Naive thymus-derived CD8-positive, alpha-beta T cell (primary cell): ENCODE data around the gene RPL27A. TPM values are rescaled to one million over a fixed set of nuclear protein-coding genes. Genes with fewer than 3 reads are reported as not detected.

Source experiments
- ATAC-seq, 2 donors: fragments of 150-1000 bp; cut with Tn5 transposase in 1 of 2; sonication (Bioruptor Pico), chemical (Tn5 transposase) in 1 of 2; 1 replicate in 1 of 2; 2 replicates in 1 of 2; pipeline ENCODE4 v1.10.0; 2021; ENCODE audit warnings: mild to moderate bottlenecking in 2 of 2, moderate library complexity in 2 of 2
- POLR2A ChIA-PET: fragments of 350-600 bp; sonication (Branson Sonifier 250); formaldehyde crosslinking; loops from one replicate; lab custom pipeline; 2021; ENCODE audit warnings: antibody characterized with exemption; lab: Charles Lee
- DNase-seq, 10 donors: peaks; one replicate each; pipeline versions ENCODE4 v3.0.0 to v3.0.0-alpha.2; 2020 to 2022
- H3K27ac Mint-ChIP-seq, 10 donors: one replicate each; pipeline ENCODE4 v1.8.0; 2020 to 2022; ENCODE audit warnings: mild to moderate bottlenecking in 10 of 10, mixed read lengths in 10 of 10, moderate library complexity in 4 of 10, inconsistent platforms in 1 of 10
- H3K27me3 Mint-ChIP-seq, 5 donors: one replicate each; pipeline ENCODE4 v1.8.0; 2021 to 2022; ENCODE audit warnings: mixed read lengths in 5 of 5
- H3K36me3 Mint-ChIP-seq, 3 donors: one replicate each; pipeline ENCODE4 v1.8.0; 2020 to 2022; ENCODE audit warnings: mixed read lengths in 3 of 3, mild to moderate bottlenecking in 2 of 3, inconsistent platforms in 1 of 3
- H3K4me1 Mint-ChIP-seq, 4 donors: one replicate each; pipeline ENCODE4 v1.8.0; 2021 to 2022; ENCODE audit warnings: mixed read lengths in 4 of 4
- H3K4me3 Mint-ChIP-seq, 10 donors: one replicate each; pipeline ENCODE4 v1.8.0; 2020 to 2022; ENCODE audit warnings: mild to moderate bottlenecking in 10 of 10, mixed read lengths in 10 of 10, moderate library complexity in 6 of 10, inconsistent platforms in 1 of 10
- H3K9me3 Mint-ChIP-seq, 9 donors: one replicate each; pipeline ENCODE4 v1.8.0; 2020 to 2022; ENCODE audit warnings: mixed read lengths in 9 of 9, mild to moderate bottlenecking in 3 of 9, inconsistent platforms in 1 of 9, moderate library complexity in 1 of 9
- polyA plus RNA-seq, 3 donors: library from polyadenylated mRNA; unstranded; fragments of 300-500 nt; fragmentation: Illumina TruSeq; gene quantifications; one replicate each; pipeline ENCODE4 v1.2.3, GENCODE V29; 2021
- total RNA-seq, 8 experiments: library from RNA in 2 of 8; stranded (reverse) in 2 of 8; gene quantifications; one replicate each; pipeline ENCODE4 v1.2.3 and lab custom pipeline; 2021 to 2026

Gene RPL27A
- total and polyA plus RNA-seq, 5 experiments from 2014 or later: 1,430 to 4,848 (median 4,481) TPM

GRCh38 chr11:8679006-8679405, 3.6 kb upstream of the RPL27A start:
- Mint-ChIP-seq H3K36me3 (peaks cover 9 to 44% (median 9%) of the 10 kb centered on the region in 3 donors), H3K27me3 (no peaks in the 10 kb centered on the region), H3K9me3 (peaks cover 0 to 9% (median 0%) of the 10 kb centered on the region in 9 donors), H3K4me1 (peaks cover 18 to 36% (median 26%) of the 10 kb centered on the region in 4 donors), H3K4me3 (no peak overlapping the region), H3K27ac (no peak overlapping the region)
- ATAC-seq: no peak
- DNase-seq: no peak
- POLR2A ChIA-PET: interaction anchor here (1.9 kb wide), 1 partner anchor 10 kb away, joined by 9 read pairs; no protein-coding TSS in a partner anchor

- DNase-seq (no peak), ATAC-seq (no peak)
- Mint-ChIP-seq H3K4me3 (peak overlapping the region; percentile 86 to 97 (median 95)), H3K9me3 (peaks cover 0 to 9% (median 0%) of the 10 kb centered on the region in 9 donors), H3K27ac (peak overlapping the region; percentile 96 to 99 (median 98)), H3K36me3 (peaks cover 9 to 55% (median 20%) of the 10 kb centered on the region in 3 donors), H3K27me3 (no peaks in the 10 kb centered on the region), H3K4me1 (peaks cover 25 to 52% (median 43%) of the 10 kb centered on the region in 4 donors)
- POLR2A ChIA-PET: interaction anchor here (0.6 to 3.2 kb wide), 17 partner anchors 8 to 1539 kb away, joined by 3 to 20 read pairs (median 4); partner anchors contain the start of genes AKIP1, PPFIBP2, STK33 and TMEM9B
These were observed 722 bp upstream of the RPL27A start for GRCh38 chr11:8681837-8682302.

- Mint-ChIP-seq H3K27ac (peak overlapping the region; percentile 96 to 99 (median 98)), H3K36me3 (peaks cover 9 to 46% (median 15%) of the 10 kb centered on the region in 3 donors), H3K4me1 (peaks cover 29 to 59% (median 50%) of the 10 kb centered on the region in 4 donors), H3K9me3 (peaks cover 0 to 9% (median 0%) of the 10 kb centered on the region in 9 donors), H3K4me3 (peak overlapping the region; percentile 86 to 97 (median 95)), H3K27me3 (no peaks in the 10 kb centered on the region)
- DNase-seq (peak in 2 of 10 donors; percentile 38 to 42), ATAC-seq (peak; percentile 3)
- POLR2A ChIA-PET: interaction anchor here (0.7 to 3.2 kb wide), 15 partner anchors 8 to 1170 kb away, joined by 3 to 20 read pairs (median 5); partner anchors contain the start of genes AKIP1, EIF3F, PPFIBP2 and STK33
These were observed 669 bp downstream of the RPL27A start for GRCh38 chr11:8683115-8683807.

GRCh38 chr11:8684600-8685290, 2.2 kb downstream of the RPL27A start:
- Mint-ChIP-seq H3K27ac (peak overlapping the region in 8 of 10 donors; percentile 19 to 99 (median 98)), H3K9me3 (peaks cover 0 to 9% (median 0%) of the 10 kb centered on the region in 9 donors), H3K4me3 (peak overlapping the region; percentile 43 to 97 (median 95)), H3K36me3 (peaks cover 9 to 44% (median 15%) of the 10 kb centered on the region in 3 donors), H3K4me1 (peaks cover 39 to 69% (median 64%) of the 10 kb centered on the region in 4 donors), H3K27me3 (no peaks in the 10 kb centered on the region)
- ATAC-seq (no peak), DNase-seq (no peak)
- POLR2A ChIA-PET: no interaction called here

- H3K27ac Mint-ChIP-seq: peak overlapping the region in 8 of 10 donors; percentile 32 to 99 (median 68)
These were observed 2.7 kb downstream of the RPL27A start for GRCh38 chr11:8685306-8685705.

GRCh38 chr11:8685820-8686219, 3.2 kb downstream of the RPL27A start:
- peaks cover 32 to 66% (median 60%) of the 10 kb centered on the region in 4 donors for H3K4me1 Mint-ChIP-seq
- H3K9me3 Mint-ChIP-seq: peaks cover 0 to 3% (median 0%) of the 10 kb centered on the region in 9 donors
- H3K27me3 Mint-ChIP-seq: no peaks in the 10 kb centered on the region
- H3K27ac Mint-ChIP-seq: peak overlapping the region in 6 of 10 donors; percentile 11 to 70 (median 40)
- POLR2A ChIA-PET: no interaction called here
- ATAC-seq: no peak
- H3K4me3 Mint-ChIP-seq: peak overlapping the region in 4 of 10 donors; percentile 14 to 97 (median 76)
- peaks cover 1 to 38% (median 15%) of the 10 kb centered on the region in 3 donors for H3K36me3 Mint-ChIP-seq
- DNase-seq: no peak

More at GRCh38 chr11:8685306-8685705, 2.7 kb downstream of the RPL27A start:
- Mint-ChIP-seq H3K9me3 (peaks cover 0 to 8% (median 0%) of the 10 kb centered on the region in 9 donors), H3K4me1 (peaks cover 37 to 71% (median 66%) of the 10 kb centered on the region in 4 donors), H3K4me3 (peak overlapping the region in 7 of 10 donors; percentile 8 to 97 (median 86)), H3K36me3 (peaks cover 6 to 40% (median 15%) of the 10 kb centered on the region in 3 donors), H3K27me3 (no peaks in the 10 kb centered on the region)
- POLR2A ChIA-PET: no interaction called here
- ATAC-seq (no peak), DNase-seq (no peak)

GRCh38 chr11:8686325-8686724, 3.7 kb downstream of the RPL27A start:
- Mint-ChIP-seq H3K4me1 (peaks cover 31 to 64% (median 57%) of the 10 kb centered on the region in 4 donors), H3K36me3 (peaks cover 0 to 38% (median 15%) of the 10 kb centered on the region in 3 donors), H3K4me3 (peak overlapping the region in 1 of 10 donors; percentile 4), H3K27me3 (no peaks in the 10 kb centered on the region), H3K9me3 (no peaks in the 10 kb centered on the region), H3K27ac (no peak overlapping the region)
- DNase-seq (no peak), ATAC-seq (no peak)
- POLR2A ChIA-PET: no interaction called here

- H3K36me3 Mint-ChIP-seq: peaks cover 0 to 33% (median 15%) of the 10 kb centered on the region in 3 donors
- DNase-seq (peak; percentile 53 to 87 (median 67)), ATAC-seq (peak; percentile 81 to 87)
- peak overlapping the region; percentile 96 to 99 (median 97) for H3K27ac Mint-ChIP-seq
- POLR2A ChIA-PET: interaction anchor here (0.7 to 2.2 kb wide), 8 partner anchors 9 to 772 kb away, joined by 3 to 9 read pairs (median 3); partner anchors contain the start of genes EIF3F, TMEM9B and ZNF143
- no peaks in the 10 kb centered on the region for H3K9me3 Mint-ChIP-seq
- H3K4me3 Mint-ChIP-seq: peak overlapping the region; percentile 90 to 98 (median 96)
- H3K4me1 Mint-ChIP-seq: peaks cover 25 to 47% (median 45%) of the 10 kb centered on the region in 4 donors
- no peaks in the 10 kb centered on the region for H3K27me3 Mint-ChIP-seq
These were observed 6.1 kb downstream of the RPL27A start for GRCh38 chr11:8688414-8689362.

GRCh38 chr11:8689726-8690255, 7.2 kb downstream of the RPL27A start:
- Mint-ChIP-seq H3K9me3 (no peaks in the 10 kb centered on the region), H3K36me3 (peaks cover 0 to 22% (median 8%) of the 10 kb centered on the region in 3 donors), H3K27me3 (no peaks in the 10 kb centered on the region), H3K4me1 (peaks cover 22 to 36% (median 34%) of the 10 kb centered on the region in 4 donors), H3K27ac (peak overlapping the region in 9 of 10 donors; percentile 87 to 99 (median 97)), H3K4me3 (peak overlapping the region; percentile 90 to 98 (median 96))
- ATAC-seq: no peak
- DNase-seq: no peak
- POLR2A ChIA-PET: interaction anchor here (1.1 kb wide), 1 partner anchor 9 kb away, joined by 3 read pairs; no protein-coding TSS in a partner anchor

GRCh38 chr11:8690374-8691342, 8.1 kb downstream of the RPL27A start:
- H3K4me3 Mint-ChIP-seq: peak overlapping the region; percentile 90 to 98 (median 96)
- H3K36me3 Mint-ChIP-seq: peaks cover 0 to 14% (median 4%) of the 10 kb centered on the region in 3 donors
- no peaks in the 10 kb centered on the region for H3K27me3 Mint-ChIP-seq
- peak overlapping the region in 5 of 10 donors; percentile 29 to 99 (median 96) for H3K27ac Mint-ChIP-seq
- H3K9me3 Mint-ChIP-seq: no peaks in the 10 kb centered on the region
- no peak for DNase-seq
- no peak for ATAC-seq
- peaks cover 18 to 28% (median 27%) of the 10 kb centered on the region in 4 donors for H3K4me1 Mint-ChIP-seq
- POLR2A ChIA-PET: interaction anchor here (1.3 kb wide), 2 partner anchors 8 to 9 kb away, joined by 4 read pairs; partner anchors contain the start of genes RPL27A and TRIM66
